WTC11 (cell line): ENCODE measurements around the gene STPG3. TPM values are rescaled to one million over a fixed set of nuclear protein-coding genes. Genes with fewer than 3 reads are reported as not detected.

Experiments
- ATAC-seq: fragments of 200-7000 bp; cut with Tn5 transposase; 2 replicates; pipeline ENCODE4 v1.10.0; 2021; ENCODE audit warnings: mild to moderate bottlenecking, moderate library complexity
- CTCF ChIA-PET: fragments of 300-600 bp; sonication (Branson Sonifier 250); formaldehyde crosslinking; loops from one replicate; lab custom pipeline; 2021; ENCODE audit warnings: antibody characterized with exemption; lab: Charles Lee
- POLR2A ChIA-PET: fragments of 350-600 bp; sonication (Branson Sonifier 250); formaldehyde crosslinking; loops from one replicate; lab custom pipeline; 2021; ENCODE audit warnings: antibody characterized with exemption; lab: Charles Lee
- DNase-seq: peaks from one replicate; pipeline ENCODE4 v3.0.0; 2021; ENCODE audit warnings: low spot score
- H3K27ac Mint-ChIP-seq: 2 replicates; pipeline ENCODE4 v1.8.0; 2021; ENCODE audit warnings: mixed read lengths
- H3K27me3 Mint-ChIP-seq: 2 replicates; pipeline ENCODE4 v1.8.0; 2021; ENCODE audit warnings: low read depth, mild to moderate bottlenecking, moderate library complexity, mixed read lengths
- H3K36me3 Mint-ChIP-seq: 2 replicates; pipeline ENCODE4 v1.8.0; 2021; ENCODE audit warnings: mixed read lengths
- H3K4me1 Mint-ChIP-seq: 2 replicates; pipeline ENCODE4 v1.8.0; 2022; ENCODE audit warnings: mixed read lengths
- H3K4me3 Mint-ChIP-seq: 2 replicates; pipeline ENCODE4 v1.8.0; 2021; ENCODE audit warnings: mild to moderate bottlenecking, moderate library complexity, mixed read lengths
- H3K9me3 Mint-ChIP-seq: 2 replicates; pipeline ENCODE4 v1.8.0; 2021; ENCODE audit warnings: mixed read lengths
- ATF2 ChIP-seq: sonication (generic); formaldehyde crosslinking; IDR thresholded peaks from 2 replicates; pipeline ENCODE4 v1.8.1; 2022; ENCODE audit warnings: low read depth, missing genetic modification reagents, borderline replicate concordance
- ATF3 ChIP-seq: sonication (generic); formaldehyde crosslinking; conservative IDR thresholded peaks from 2 replicates; pipeline ENCODE4 v1.8.1; 2022; ENCODE audit warnings: mild to moderate bottlenecking, missing genetic modification reagents
- ATF6 ChIP-seq: sonication (generic); formaldehyde crosslinking; IDR thresholded peaks from 2 replicates; pipeline ENCODE4 v1.8.1; 2023; ENCODE audit warnings: mild to moderate bottlenecking, missing genetic modification reagents
- E2F1 ChIP-seq: sonication (generic); formaldehyde crosslinking; IDR thresholded peaks from 2 replicates; pipeline ENCODE4 v1.8.0; 2022; ENCODE audit warnings: mild to moderate bottlenecking, missing genetic modification reagents
- FOXK1 ChIP-seq: sonication (generic); formaldehyde crosslinking; IDR thresholded peaks from 2 replicates; pipeline ENCODE4 v1.8.0; 2022; ENCODE audit warnings: mild to moderate bottlenecking, moderate library complexity, missing genetic modification reagents
- GRHL2 ChIP-seq: fragments of 250-450 bp; sonication (Bioruptor Pico); IDR thresholded peaks from 2 replicates; pipeline ENCODE4 v1.8.0; 2022; ENCODE audit warnings: mild to moderate bottlenecking, moderate library complexity; ENCODE audit not compliant: insufficient replicate concordance, severe bottlenecking
- MYBL2 ChIP-seq: sonication (generic); formaldehyde crosslinking; IDR thresholded peaks from 2 replicates; pipeline ENCODE4 v1.8.1; 2023; ENCODE audit warnings: mild to moderate bottlenecking, moderate library complexity, missing genetic modification reagents
- NFE2L1 ChIP-seq: sonication (generic); formaldehyde crosslinking; IDR thresholded peaks from 2 replicates; pipeline ENCODE4 v1.8.1; 2023; ENCODE audit warnings: missing genetic modification reagents
- OVOL2 ChIP-seq: fragments of 250-450 bp; sonication (Bioruptor Pico); IDR thresholded peaks from 2 replicates; pipeline ENCODE4 v1.9.0; 2021; ENCODE audit warnings: mild to moderate bottlenecking, borderline replicate concordance
- TCF7 ChIP-seq: sonication (generic); formaldehyde crosslinking; IDR thresholded peaks from 2 replicates; pipeline ENCODE4 v1.8.0; 2022; ENCODE audit warnings: mild to moderate bottlenecking, low read depth, missing genetic modification reagents, moderate library complexity
- ZBTB21 ChIP-seq: sonication (generic); formaldehyde crosslinking; IDR thresholded peaks from 2 replicates; pipeline ENCODE4 v1.8.1; 2023; ENCODE audit warnings: mild to moderate bottlenecking, missing genetic modification reagents, borderline replicate concordance
- ZNF121 ChIP-seq: sonication (generic); formaldehyde crosslinking; IDR thresholded peaks from 2 replicates; pipeline ENCODE4 v1.8.0; 2023; ENCODE audit warnings: missing genetic modification reagents
- ZNF396 ChIP-seq: fragments of 250-450 bp; sonication (Bioruptor Pico); IDR thresholded peaks from 2 replicates; pipeline ENCODE4 v1.8.0; 2021; ENCODE audit warnings: mild to moderate bottlenecking, moderate library complexity, borderline replicate concordance
- ZNF416 ChIP-seq: fragments of 250-450 bp; sonication (Bioruptor Pico); IDR thresholded peaks from 2 replicates; pipeline ENCODE4 v1.9.0; 2021; ENCODE audit warnings: mild to moderate bottlenecking, inconsistent platforms
- ZNF423 ChIP-seq: fragments of 250-450 bp; sonication (Bioruptor Pico); IDR thresholded peaks from 2 replicates; pipeline ENCODE4 v2.1.2; 2022; ENCODE audit warnings: mild to moderate bottlenecking, moderate library complexity
- ZNF671 ChIP-seq: fragments of 250-450 bp; sonication (Bioruptor Pico); IDR thresholded peaks from 2 replicates; pipeline ENCODE4 v1.8.0; 2021; ENCODE audit warnings: mild to moderate bottlenecking
- total RNA-seq: library from RNA; stranded (reverse); gene quantifications from 3 replicates; pipeline ENCODE4 v1.2.3, GENCODE V29; 2021
- TF ChIP-seq, protein P1 (sequence below): sonication (generic); formaldehyde crosslinking; IDR thresholded peaks from 2 replicates; pipeline ENCODE4 v1.8.1; 2022; ENCODE audit warnings: mild to moderate bottlenecking, moderate library complexity, missing genetic modification reagents
- TF ChIP-seq, protein P2 (sequence below): sonication (generic); formaldehyde crosslinking; IDR thresholded peaks from 2 replicates; pipeline ENCODE4 v1.8.1; 2023; ENCODE audit warnings: mild to moderate bottlenecking, missing genetic modification reagents, borderline replicate concordance

The STPG3 gene
- total RNA-seq, 1 experiment from 2014 or later, result 0.26 TPM

DNA sequence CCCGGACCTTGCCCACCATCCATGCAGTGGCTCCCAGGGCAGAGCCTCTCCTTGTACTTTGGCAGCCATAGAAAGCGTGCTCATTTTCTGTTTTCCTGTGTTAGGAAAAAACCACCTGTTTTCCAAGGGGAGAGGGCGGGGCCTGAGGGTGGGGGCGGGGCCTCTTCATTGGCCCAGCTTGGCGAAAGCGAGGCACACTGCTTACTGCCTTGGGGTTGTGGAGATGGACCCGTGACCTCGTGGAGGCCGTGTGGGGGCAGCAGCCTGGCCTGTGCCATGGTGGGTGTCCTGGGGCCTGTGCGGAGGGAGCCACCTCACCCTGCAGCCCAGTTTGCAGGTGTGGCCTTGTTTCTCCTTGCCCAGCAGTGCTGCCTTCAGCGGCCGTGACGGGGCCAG lies 22.0 kb downstream of the STPG3 start (continued):
- no peak for TF ChIP-seq GRHL2 (CRISPR knock-in tag)

DNA sequence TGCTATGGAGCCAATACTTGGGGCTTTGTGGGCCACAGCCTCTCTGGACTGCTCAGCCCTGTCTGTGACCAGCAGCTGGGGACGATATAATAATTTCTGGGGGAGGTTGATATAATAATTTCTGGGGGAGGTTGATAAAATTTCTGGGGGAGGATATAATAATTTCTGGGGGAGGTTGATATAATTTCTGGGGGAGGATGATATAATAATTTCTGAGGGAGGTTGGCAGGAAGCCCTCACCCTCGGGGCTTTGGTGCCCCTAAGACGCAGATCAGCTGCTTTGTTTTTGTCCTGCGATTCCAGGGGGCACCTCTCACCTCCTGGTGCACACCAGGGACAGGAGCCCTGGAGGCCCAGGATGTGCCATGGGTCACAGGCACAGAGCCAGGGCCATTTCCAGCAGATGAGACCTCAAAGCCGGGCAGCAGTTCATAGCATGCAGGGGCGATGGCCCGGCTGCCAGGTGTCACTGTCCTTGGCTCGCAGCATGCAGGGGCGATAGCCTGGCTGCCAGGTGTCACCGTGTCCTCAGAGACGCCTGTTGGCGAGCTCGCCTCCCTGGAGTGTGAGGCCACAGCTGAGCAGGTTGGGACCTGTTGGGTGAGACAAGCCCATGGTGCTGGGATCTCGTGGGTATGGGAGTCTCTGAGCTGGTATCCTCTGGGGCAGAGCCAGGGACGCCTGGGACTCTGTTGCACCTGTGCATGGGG lies 22.7 kb downstream of the STPG3 start:
- no peak for ATAC-seq
- ChIA-PET CTCF (interaction anchor here (0.5 to 4.4 kb wide), 6 partner anchors 12 to 136 kb away, joined by 3 to 28 read pairs (median 4); no protein-coding TSS in a partner anchor), POLR2A (no interaction called here)
- H3K4me3 Mint-ChIP-seq, result no peak overlapping the region
- H3K27me3 Mint-ChIP-seq, result no peaks in the 10 kb centered on the region
- TF ChIP-seq, protein P1, sequence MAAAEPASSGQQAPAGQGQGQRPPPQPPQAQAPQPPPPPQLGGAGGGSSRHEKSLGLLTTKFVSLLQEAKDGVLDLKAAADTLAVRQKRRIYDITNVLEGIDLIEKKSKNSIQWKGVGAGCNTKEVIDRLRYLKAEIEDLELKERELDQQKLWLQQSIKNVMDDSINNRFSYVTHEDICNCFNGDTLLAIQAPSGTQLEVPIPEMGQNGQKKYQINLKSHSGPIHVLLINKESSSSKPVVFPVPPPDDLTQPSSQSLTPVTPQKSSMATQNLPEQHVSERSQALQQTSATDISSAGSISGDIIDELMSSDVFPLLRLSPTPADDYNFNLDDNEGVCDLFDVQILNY (CRISPR knock-in tag), result no peak
- TF ChIP-seq ZNF423, result no peak
- no peak for TF ChIP-seq MYBL2 (CRISPR knock-in tag)
- no peak for TF ChIP-seq ZNF671 (CRISPR knock-in tag)
- no peak for TF ChIP-seq ATF6 (CRISPR knock-in tag)
- TF ChIP-seq OVOL2 (CRISPR knock-in tag), result no peak
- TF ChIP-seq, protein P2, sequence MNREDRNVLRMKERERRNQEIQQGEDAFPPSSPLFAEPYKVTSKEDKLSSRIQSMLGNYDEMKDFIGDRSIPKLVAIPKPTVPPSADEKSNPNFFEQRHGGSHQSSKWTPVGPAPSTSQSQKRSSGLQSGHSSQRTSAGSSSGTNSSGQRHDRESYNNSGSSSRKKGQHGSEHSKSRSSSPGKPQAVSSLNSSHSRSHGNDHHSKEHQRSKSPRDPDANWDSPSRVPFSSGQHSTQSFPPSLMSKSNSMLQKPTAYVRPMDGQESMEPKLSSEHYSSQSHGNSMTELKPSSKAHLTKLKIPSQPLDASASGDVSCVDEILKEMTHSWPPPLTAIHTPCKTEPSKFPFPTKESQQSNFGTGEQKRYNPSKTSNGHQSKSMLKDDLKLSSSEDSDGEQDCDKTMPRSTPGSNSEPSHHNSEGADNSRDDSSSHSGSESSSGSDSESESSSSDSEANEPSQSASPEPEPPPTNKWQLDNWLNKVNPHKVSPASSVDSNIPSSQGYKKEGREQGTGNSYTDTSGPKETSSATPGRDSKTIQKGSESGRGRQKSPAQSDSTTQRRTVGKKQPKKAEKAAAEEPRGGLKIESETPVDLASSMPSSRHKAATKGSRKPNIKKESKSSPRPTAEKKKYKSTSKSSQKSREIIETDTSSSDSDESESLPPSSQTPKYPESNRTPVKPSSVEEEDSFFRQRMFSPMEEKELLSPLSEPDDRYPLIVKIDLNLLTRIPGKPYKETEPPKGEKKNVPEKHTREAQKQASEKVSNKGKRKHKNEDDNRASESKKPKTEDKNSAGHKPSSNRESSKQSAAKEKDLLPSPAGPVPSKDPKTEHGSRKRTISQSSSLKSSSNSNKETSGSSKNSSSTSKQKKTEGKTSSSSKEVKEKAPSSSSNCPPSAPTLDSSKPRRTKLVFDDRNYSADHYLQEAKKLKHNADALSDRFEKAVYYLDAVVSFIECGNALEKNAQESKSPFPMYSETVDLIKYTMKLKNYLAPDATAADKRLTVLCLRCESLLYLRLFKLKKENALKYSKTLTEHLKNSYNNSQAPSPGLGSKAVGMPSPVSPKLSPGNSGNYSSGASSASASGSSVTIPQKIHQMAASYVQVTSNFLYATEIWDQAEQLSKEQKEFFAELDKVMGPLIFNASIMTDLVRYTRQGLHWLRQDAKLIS (CRISPR knock-in tag), result no peak
- no peak for TF ChIP-seq NFE2L1 (CRISPR knock-in tag)
- H3K9me3 Mint-ChIP-seq, result no peaks in the 10 kb centered on the region
- DNase-seq, result no peak
- H3K36me3 Mint-ChIP-seq, result peaks cover 13% of the 10 kb centered on the region
- H3K27ac Mint-ChIP-seq, result peak overlapping the region; percentile 49; the same call in 1 of the 2 replicates
- H3K4me1 Mint-ChIP-seq, result peaks cover 25% of the 10 kb centered on the region

DNA sequence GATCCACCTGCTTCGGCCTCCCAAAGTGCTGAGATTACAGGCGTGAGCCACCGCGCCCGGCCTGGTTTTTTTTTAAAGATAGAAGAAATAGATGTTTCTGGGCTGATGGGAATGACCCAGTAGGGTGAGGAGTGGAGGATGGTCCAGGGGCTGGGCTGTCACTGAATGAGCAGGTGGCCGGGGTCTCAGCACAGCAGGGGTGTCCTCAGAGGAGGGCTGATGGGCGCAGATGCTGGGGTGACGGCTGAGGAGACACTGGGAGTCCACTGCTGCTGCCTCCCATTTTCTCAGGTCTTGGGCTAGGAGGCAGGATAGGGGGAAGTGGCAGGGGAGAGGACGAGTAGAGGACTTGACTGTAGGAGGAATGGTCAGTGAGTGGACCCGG lies 24.1 kb downstream of the STPG3 start:
- Mint-ChIP-seq H3K27me3 (no peaks in the 10 kb centered on the region), H3K4me1 (peaks cover 25% of the 10 kb centered on the region), H3K27ac (peak overlapping the region; percentile 85), H3K4me3 (no peak overlapping the region), H3K9me3 (no peaks in the 10 kb centered on the region), H3K36me3 (peaks cover 3% of the 10 kb centered on the region; the same call in 1 of the 2 replicates)
- DNase-seq (no peak), ATAC-seq (no peak)
- ChIA-PET POLR2A (no interaction called here), CTCF (interaction anchor here (0.8 to 1.3 kb wide), 4 partner anchors 12 to 240 kb away, joined by 3 to 7 read pairs (median 3); partner anchors contain the start of genes EXD3 and NELFB)
- TF ChIP-seq FOXK1 (CRISPR knock-in tag) (no peak), TCF7 (CRISPR knock-in tag) (no peak), ATF2 (CRISPR knock-in tag) (no peak), ZNF416 (CRISPR knock-in tag) (no peak), ATF3 (CRISPR knock-in tag) (no peak), ZNF396 (no peak), ZNF121 (CRISPR knock-in tag) (no peak), E2F1 (CRISPR knock-in tag) (no peak), NFE2L1 (CRISPR knock-in tag) (no peak), ZBTB21 (no peak)
